K562 (cell line): Measurements from ENCODE around the gene PRSS21. TPM values are rescaled to one million over a fixed set of nuclear protein-coding genes. Genes with fewer than 3 reads are reported as not detected.

ENCODE experiments used
- ATAC-seq: fragments of 200-7000 bp; cut with Tn5 transposase; 3 replicates; pipeline ENCODE4 v1.9.1; 2020; ENCODE audit warnings: moderate library complexity
- BruUV-seq: library from RNA; stranded (reverse); fragments of 400-500 nt; replicated peaks from 2 replicates; lab custom pipeline; 2021; lab: Mats Ljungman, UMichigan
- CTCF ChIA-PET: fragments of 300-600 bp; formaldehyde crosslinking; extraction: SDS; loops from one replicate; lab custom pipeline; 2021; ENCODE audit warnings: low intra/inter-chr PET ratio; lab: Yijun Ruan, JAX
- POLR2A ChIA-PET: fragments of 300-600, 350-650 bp; sonication (Branson Sonifier 250); formaldehyde crosslinking; extraction: SDS; loops from one replicate; lab custom pipeline; 2021; ENCODE audit warnings: antibody characterized with exemption, inconsistent platforms; lab: Yijun Ruan, JAX
- DNase-seq, 4 experiments: peaks; one replicate each; pipeline versions ENCODE4 v3.0.0 to v3.0.0-alpha.2; 2011 to 2018; ENCODE audit warnings: low spot score in 3 of 4, mixed read lengths in 3 of 4; ENCODE audit errors: extremely low read depth in 1 of 4
- FAIRE-seq: peaks from 2 replicates; lab custom pipeline; 2011; peaks lifted over from hg19 to GRCh38; lab: Jason Lieb, UNC
- H2AFZ ChIP-seq: 2 replicates; pipeline ENCODE4 v1.6.0; 2011; ENCODE audit warnings: low read depth, low read length, control low read depth, inconsistent platforms
- H3K27ac ChIP-seq: fragments of 200-600 bp; 3 replicates; pipeline ENCODE4 v1.8.0; 2011; ENCODE audit warnings: low read depth, mild to moderate bottlenecking, control low read depth, inconsistent platforms, low read length, moderate library complexity, mixed read lengths; ENCODE audit errors: extremely low read depth
- H3K27me3 ChIP-seq, 2 experiments: fragments of 300-600 bp in 1 of 2; 2 replicates in 1 of 2; 3 replicates in 1 of 2; pipeline versions ENCODE4 v1.6.0 to v1.8.0; 2011; ENCODE audit warnings: inconsistent platforms in 2 of 2, low read length in 2 of 2, mild to moderate bottlenecking in 1 of 2, mixed read lengths in 1 of 2, moderate library complexity in 1 of 2; ENCODE audit not compliant: control insufficient read depth in 2 of 2, insufficient read depth in 2 of 2
- H3K36me3 ChIP-seq: fragments of 300-600 bp; 3 replicates; pipeline ENCODE4 v1.8.0; 2011; ENCODE audit warnings: mild to moderate bottlenecking, low read length, inconsistent platforms; ENCODE audit not compliant: control insufficient read depth, insufficient read depth
- H3K4me1 ChIP-seq, 2 experiments: fragments of 200-600 bp in 1 of 2; replicated peaks in 1 of 2; 2 replicates in 1 of 2; 3 replicates in 1 of 2; pipeline versions ENCODE4 v1.5.1 to v1.8.0; 2011; ENCODE audit warnings: inconsistent platforms in 2 of 2, low read length in 2 of 2, mild to moderate bottlenecking in 1 of 2, mixed read lengths in 1 of 2, moderate library complexity in 1 of 2; ENCODE audit not compliant: control insufficient read depth in 2 of 2, insufficient read depth in 2 of 2
- H3K4me2 ChIP-seq: 2 replicates; pipeline ENCODE4 v1.6.1; 2011; ENCODE audit warnings: low read length, control low read depth, inconsistent platforms, mixed read lengths; ENCODE audit not compliant: insufficient read depth
- H3K4me3 ChIP-seq: fragments of 200-600 bp; sonication (generic), shearing (Covaris generic); 2 replicates; pipeline ENCODE4 v1.5.1; 2016; ENCODE audit warnings: control low read depth, inconsistent platforms
- H3K79me2 ChIP-seq: fragments of 200-600 bp; 3 replicates; pipeline ENCODE4 v1.8.0; 2011; ENCODE audit warnings: low read length, inconsistent platforms; ENCODE audit not compliant: control insufficient read depth, insufficient read depth
- H3K9ac ChIP-seq, 2 experiments: 2 replicates each; pipeline versions ENCODE4 v1.6.0 to v1.6.1; 2011; ENCODE audit warnings: low read depth in 2 of 2, low read length in 2 of 2, control low read depth in 1 of 2, inconsistent platforms in 1 of 2, mild to moderate bottlenecking in 1 of 2, mixed read lengths in 1 of 2; ENCODE audit not compliant: insufficient read depth in 1 of 2
- H3K9me1 ChIP-seq: one replicate; pipeline ENCODE4 v1.6.0; 2011; ENCODE audit warnings: inconsistent platforms, mild to moderate bottlenecking, low read length, moderate library complexity; ENCODE audit not compliant: control insufficient read depth, insufficient read depth
- H3K9me3 ChIP-seq: replicated peaks from 2 replicates; pipeline ENCODE4 v1.5.1; 2011; ENCODE audit warnings: low read depth, low read length, inconsistent platforms; ENCODE audit not compliant: control insufficient read depth, insufficient read depth
- H4K20me1 ChIP-seq: replicated peaks from 2 replicates; pipeline ENCODE4 v1.6.1; 2011; ENCODE audit warnings: low read length, inconsistent platforms, mixed read lengths; ENCODE audit not compliant: control insufficient read depth, insufficient read depth
- ARID2 ChIP-seq: fragments of 450-650 bp; IDR thresholded peaks from 2 replicates; pipeline ENCODE4 v1.6.1; 2017; ENCODE audit warnings: antibody characterized with exemption, mild to moderate bottlenecking
- CBX3 ChIP-seq, 2 experiments: IDR thresholded peaks; 1 replicate in 1 of 2; 2 replicates in 1 of 2; pipeline ENCODE4 v1.6.1; 2012; ENCODE audit warnings: inconsistent platforms in 2 of 2, low read length in 2 of 2, borderline replicate concordance in 1 of 2, control low read depth in 1 of 2
- ILK ChIP-seq: fragments of 450-650 bp; IDR thresholded peaks from 2 replicates; pipeline ENCODE4 v1.6.1; 2016; ENCODE audit warnings: missing genetic modification characterization, low read depth, mild to moderate bottlenecking, missing compliant biosample characterization, moderate library complexity, borderline replicate concordance
- OTX1 ChIP-seq: fragments of 450-650 bp; formaldehyde crosslinking; IDR thresholded peaks from 2 replicates; pipeline ENCODE4 v1.4.0; 2022; ENCODE audit warnings: mild to moderate bottlenecking
- SMAD1 ChIP-seq: fragments of 150-350 bp; IDR thresholded peaks from 2 replicates; pipeline ENCODE4 v1.6.1; 2014; ENCODE audit warnings: low read length, low read depth; ENCODE audit not compliant: partially characterized antibody
- STAT5B ChIP-seq: fragments of 250-450 bp; sonication (Bioruptor Pico); IDR thresholded peaks from 2 replicates; pipeline ENCODE4 v1.8.0; 2021; ENCODE audit warnings: mild to moderate bottlenecking, inconsistent platforms
- TCF3 ChIP-seq: sonication (generic); formaldehyde crosslinking; IDR thresholded peaks from 2 replicates; pipeline ENCODE4 v1.4.0; 2020; ENCODE audit warnings: mild to moderate bottlenecking, missing genetic modification reagents
- ZNF124 ChIP-seq: sonication (generic); formaldehyde crosslinking; IDR thresholded peaks from 2 replicates; pipeline ENCODE4 v1.8.1; 2022; ENCODE audit warnings: missing genetic modification reagents
- ZNF347 ChIP-seq: fragments of 450-650 bp; formaldehyde crosslinking; IDR thresholded peaks from 2 replicates; pipeline ENCODE4 v1.4.0; 2020; ENCODE audit warnings: low read depth, mild to moderate bottlenecking, moderate library complexity
- ZNF384 ChIP-seq: IDR thresholded peaks from 2 replicates; pipeline ENCODE4 v1.6.1; 2012; ENCODE audit warnings: low read depth, low read length, improper control_type of control experiment
- WGBS: fragments of 100-300 bp; shearing (Covaris generic); methylation state at CpG from one replicate; pipeline ENCODE4 v1.1.6; 2016; ENCODE audit warnings: low coverage, mixed read lengths; ENCODE audit not compliant: insufficient coverage; ENCODE audit errors: missing lambda C conversion rate; 5-methylcytosine and 5-hydroxymethylcytosine counted together
- in situ Hi-C: fragments of 300-500 bp; cut with MboI; formaldehyde crosslinking; loops from 4 replicates; pipeline ENCODE4 v1.15.0; 2018; ENCODE audit warnings: inconsistent platforms, mixed read lengths
- intact Hi-C: fragments of 100-400 bp; cut with micrococcal nuclease; formaldehyde crosslinking; loops from 2 replicates; pipeline ENCODE4 v1.14.2; 2022
- polyA plus RNA-seq, 8 experiments: library from polyadenylated mRNA; depleted of rRNA in 4 of 8; stranded (reverse) in 5 of 8; unstranded in 3 of 8; fragments of >200 nt; fragmentation: Nextera tagmentation in 2 of 8; fragmentation: Illumina TruSeq in 1 of 8; extraction: Ambion mirVana in 2 of 8; extraction: Trizol in 1 of 8; gene quantifications; 2 replicates each; pipeline versions ENCODE4 v1.2.1 to v1.2.3, GENCODE V29; 2011 to 2014; ENCODE audit warnings: inconsistent platforms in 1 of 8, missing spikeins in 1 of 8
- total RNA-seq, 7 experiments: library from RNA; depleted of rRNA in 6 of 7; stranded (reverse); fragments of >200 nt in 6 of 7; fragmentation: Illumina TruSeq in 2 of 7; extraction: Trizol in 2 of 7; gene quantifications; 2 replicates each; pipeline versions ENCODE4 v1.2.1 to v1.2.3, GENCODE V29; 2011 to 2021; ENCODE audit warnings: low replicate concordance in 1 of 7
- TF ChIP-seq, protein P1 (sequence below): IDR thresholded peaks from 2 replicates; pipeline ENCODE4 v1.6.1; 2014; ENCODE audit warnings: antibody characterized with exemption
- TF ChIP-seq, protein P2 (sequence below): fragments of 450-650 bp; conservative IDR thresholded peaks from 2 replicates; pipeline ENCODE4 v1.6.1; 2016; ENCODE audit warnings: missing genetic modification characterization, low read depth, mild to moderate bottlenecking, control low read depth, missing compliant biosample characterization
- TF ChIP-seq, protein P3 (sequence below): fragments of 450-650 bp; IDR thresholded peaks from 2 replicates; pipeline ENCODE4 v1.7.0; 2016; ENCODE audit warnings: borderline replicate concordance

Gene PRSS21
- total and polyA plus RNA-seq, 9 of the 15 experiments (the other 6 are each of a cell fraction or from before 2014, with no cell fraction given) = 12.1 to 121 (median 61.3) TPM

DNA sequence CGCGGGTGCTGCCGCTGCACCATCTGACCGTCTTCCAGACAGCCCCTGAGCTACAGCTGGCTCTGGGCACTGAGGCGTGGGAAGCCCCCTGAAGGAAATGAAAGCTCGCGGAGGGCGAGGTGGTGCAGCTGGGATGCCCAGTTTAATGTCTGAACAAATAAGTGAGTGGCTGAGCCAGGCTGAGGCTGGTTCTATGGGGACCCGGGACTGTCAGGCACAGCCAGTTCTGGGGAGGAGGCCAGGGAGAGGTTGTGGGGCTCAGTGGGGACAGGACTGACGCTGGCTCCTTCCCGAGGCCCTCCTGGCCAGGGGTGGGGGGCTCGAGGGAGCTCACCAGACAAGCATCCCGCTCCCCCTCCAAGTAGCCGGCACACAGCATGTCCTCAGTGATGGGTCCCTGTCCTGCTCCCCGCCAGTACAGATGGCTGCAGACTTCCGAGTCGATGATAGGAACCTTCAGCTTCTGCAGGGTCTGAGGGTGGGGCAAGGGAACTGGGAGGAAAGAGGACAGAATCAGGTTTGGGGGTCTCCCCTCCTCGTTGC lies 36.6 kb downstream of the PRSS21 start:
- no peak overlapping the region for H2AFZ ChIP-seq
- ATAC-seq (no peak), FAIRE-seq (no peak), DNase-seq (no peak)
- no peak overlapping the region for H3K27ac ChIP-seq
- CTCF ChIA-PET = interaction anchor here (0.9 kb wide), 1 partner anchor 14 kb away, joined by 4 read pairs; no protein-coding TSS in a partner anchor
- no peaks in the 10 kb centered on the region for H4K20me1 ChIP-seq
- H3K36me3 ChIP-seq = no peaks in the 10 kb centered on the region
- 39% methylated on average over 18 of the region's 18 CpGs for WGBS
- peaks cover 7 to 59% of the 10 kb centered on the region in 2 experiments; a peak in 3 of 5 replicates for H3K4me1 ChIP-seq
- POLR2A ChIA-PET = interaction anchor here (0.6 to 1.0 kb wide), 4 partner anchors 9 to 29 kb away, joined by 3 to 6 read pairs (median 3); partner anchors contain the start of gene FLYWCH2
- in situ Hi-C loops = no loop called here
- peaks cover 7% of the 10 kb centered on the region for H3K9me3 ChIP-seq
- no peak overlapping the region for H3K9ac ChIP-seq
- peaks cover 7 to 26% of the 10 kb centered on the region in 2 experiments; a peak in 4 of 5 replicates for H3K27me3 ChIP-seq
- intact Hi-C loops = no loop called here
- H3K4me2 ChIP-seq = no peak overlapping the region
- H3K9me1 ChIP-seq = no peaks in the 10 kb centered on the region
- TF ChIP-seq OTX1 = no peak
- no peak for TF ChIP-seq ZNF347 (CRISPR knock-in tag)
- no peak for TF ChIP-seq TCF3 (CRISPR knock-in tag)
- TF ChIP-seq ILK (tag) = no peak
- no peak for TF ChIP-seq ARID2
- no peak for TF ChIP-seq SMAD1
- TF ChIP-seq CBX3 (IDR thresholded peaks at IDR 0.05; ENCODE audit: borderline replicate concordance in 1 of 2, low read length in 2 of 2) = no peak
- no peak for TF ChIP-seq ZNF384
- TF ChIP-seq, protein P1, sequence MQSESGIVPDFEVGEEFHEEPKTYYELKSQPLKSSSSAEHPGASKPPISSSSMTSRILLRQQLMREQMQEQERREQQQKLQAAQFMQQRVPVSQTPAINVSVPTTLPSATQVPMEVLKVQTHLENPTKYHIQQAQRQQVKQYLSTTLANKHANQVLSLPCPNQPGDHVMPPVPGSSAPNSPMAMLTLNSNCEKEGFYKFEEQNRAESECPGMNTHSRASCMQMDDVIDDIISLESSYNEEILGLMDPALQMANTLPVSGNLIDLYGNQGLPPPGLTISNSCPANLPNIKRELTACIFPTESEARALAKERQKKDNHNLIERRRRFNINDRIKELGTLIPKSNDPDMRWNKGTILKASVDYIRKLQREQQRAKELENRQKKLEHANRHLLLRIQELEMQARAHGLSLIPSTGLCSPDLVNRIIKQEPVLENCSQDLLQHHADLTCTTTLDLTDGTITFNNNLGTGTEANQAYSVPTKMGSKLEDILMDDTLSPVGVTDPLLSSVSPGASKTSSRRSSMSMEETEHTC = no peak
- TF ChIP-seq STAT5B (CRISPR knock-in tag) = no peak
- TF ChIP-seq, protein P2, sequence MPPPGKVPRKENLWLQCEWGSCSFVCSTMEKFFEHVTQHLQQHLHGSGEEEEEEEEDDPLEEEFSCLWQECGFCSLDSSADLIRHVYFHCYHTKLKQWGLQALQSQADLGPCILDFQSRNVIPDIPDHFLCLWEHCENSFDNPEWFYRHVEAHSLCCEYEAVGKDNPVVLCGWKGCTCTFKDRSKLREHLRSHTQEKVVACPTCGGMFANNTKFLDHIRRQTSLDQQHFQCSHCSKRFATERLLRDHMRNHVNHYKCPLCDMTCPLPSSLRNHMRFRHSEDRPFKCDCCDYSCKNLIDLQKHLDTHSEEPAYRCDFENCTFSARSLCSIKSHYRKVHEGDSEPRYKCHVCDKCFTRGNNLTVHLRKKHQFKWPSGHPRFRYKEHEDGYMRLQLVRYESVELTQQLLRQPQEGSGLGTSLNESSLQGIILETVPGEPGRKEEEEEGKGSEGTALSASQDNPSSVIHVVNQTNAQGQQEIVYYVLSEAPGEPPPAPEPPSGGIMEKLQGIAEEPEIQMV = no peak
- TF ChIP-seq ZNF124 (CRISPR knock-in tag) = no peak
- TF ChIP-seq, protein P3, sequence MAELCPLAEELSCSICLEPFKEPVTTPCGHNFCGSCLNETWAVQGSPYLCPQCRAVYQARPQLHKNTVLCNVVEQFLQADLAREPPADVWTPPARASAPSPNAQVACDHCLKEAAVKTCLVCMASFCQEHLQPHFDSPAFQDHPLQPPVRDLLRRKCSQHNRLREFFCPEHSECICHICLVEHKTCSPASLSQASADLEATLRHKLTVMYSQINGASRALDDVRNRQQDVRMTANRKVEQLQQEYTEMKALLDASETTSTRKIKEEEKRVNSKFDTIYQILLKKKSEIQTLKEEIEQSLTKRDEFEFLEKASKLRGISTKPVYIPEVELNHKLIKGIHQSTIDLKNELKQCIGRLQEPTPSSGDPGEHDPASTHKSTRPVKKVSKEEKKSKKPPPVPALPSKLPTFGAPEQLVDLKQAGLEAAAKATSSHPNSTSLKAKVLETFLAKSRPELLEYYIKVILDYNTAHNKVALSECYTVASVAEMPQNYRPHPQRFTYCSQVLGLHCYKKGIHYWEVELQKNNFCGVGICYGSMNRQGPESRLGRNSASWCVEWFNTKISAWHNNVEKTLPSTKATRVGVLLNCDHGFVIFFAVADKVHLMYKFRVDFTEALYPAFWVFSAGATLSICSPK = no peak
- H3K4me3 ChIP-seq = no peak overlapping the region
- no peaks in the 10 kb centered on the region for H3K79me2 ChIP-seq
- BruUV-seq = no TSS peak
